ENCODE data around the gene NEMP2. TPM values are rescaled to one million over a fixed set of nuclear protein-coding genes. Genes with fewer than 3 reads are reported as not detected.

Gene NEMP2
- total RNA-seq, 4 donors from 2014 or later: 1.1 to 1.7 (median 1.6) TPM

DNA sequence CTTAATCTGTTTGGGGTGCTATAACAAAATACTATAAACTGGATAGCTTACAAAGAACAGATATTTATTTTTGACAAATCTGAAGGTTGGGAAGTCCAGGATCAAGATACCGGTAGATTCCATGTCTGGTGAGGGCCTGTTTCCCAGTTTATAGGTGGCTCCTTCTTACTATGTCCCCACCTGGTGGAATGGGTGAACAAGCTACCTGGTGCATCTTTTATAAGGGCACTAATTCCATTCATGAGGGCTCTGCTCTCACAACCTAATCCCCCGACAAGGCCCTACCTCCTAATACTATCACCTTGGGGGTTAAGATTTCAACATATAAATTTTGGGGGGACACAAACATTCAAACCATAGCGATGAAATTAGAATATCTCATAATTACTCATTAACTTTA is 15.6 kb upstream of the NEMP2 start:
- 97 to 99% methylated on average over 3 of the region's 3 CpGs for WGBS, 2 donors
- no peak for DNase-seq (ENCODE audit: low spot score in 2 of 2)
- no peak for TF ChIP-seq POLR2A (IDR thresholded peaks at IDR 0.05)
- TF ChIP-seq, protein P1, sequence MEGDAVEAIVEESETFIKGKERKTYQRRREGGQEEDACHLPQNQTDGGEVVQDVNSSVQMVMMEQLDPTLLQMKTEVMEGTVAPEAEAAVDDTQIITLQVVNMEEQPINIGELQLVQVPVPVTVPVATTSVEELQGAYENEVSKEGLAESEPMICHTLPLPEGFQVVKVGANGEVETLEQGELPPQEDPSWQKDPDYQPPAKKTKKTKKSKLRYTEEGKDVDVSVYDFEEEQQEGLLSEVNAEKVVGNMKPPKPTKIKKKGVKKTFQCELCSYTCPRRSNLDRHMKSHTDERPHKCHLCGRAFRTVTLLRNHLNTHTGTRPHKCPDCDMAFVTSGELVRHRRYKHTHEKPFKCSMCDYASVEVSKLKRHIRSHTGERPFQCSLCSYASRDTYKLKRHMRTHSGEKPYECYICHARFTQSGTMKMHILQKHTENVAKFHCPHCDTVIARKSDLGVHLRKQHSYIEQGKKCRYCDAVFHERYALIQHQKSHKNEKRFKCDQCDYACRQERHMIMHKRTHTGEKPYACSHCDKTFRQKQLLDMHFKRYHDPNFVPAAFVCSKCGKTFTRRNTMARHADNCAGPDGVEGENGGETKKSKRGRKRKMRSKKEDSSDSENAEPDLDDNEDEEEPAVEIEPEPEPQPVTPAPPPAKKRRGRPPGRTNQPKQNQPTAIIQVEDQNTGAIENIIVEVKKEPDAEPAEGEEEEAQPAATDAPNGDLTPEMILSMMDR (IDR thresholded peaks at IDR 0.05): no peak
- intact Hi-C loops (cut with DNase I; ENCODE audit: low total_unique reads): no loop called here
- H3K4me3 ChIP-seq (ENCODE audit: low read depth, poor library complexity, severe bottlenecking): no peak overlapping the region

DNA sequence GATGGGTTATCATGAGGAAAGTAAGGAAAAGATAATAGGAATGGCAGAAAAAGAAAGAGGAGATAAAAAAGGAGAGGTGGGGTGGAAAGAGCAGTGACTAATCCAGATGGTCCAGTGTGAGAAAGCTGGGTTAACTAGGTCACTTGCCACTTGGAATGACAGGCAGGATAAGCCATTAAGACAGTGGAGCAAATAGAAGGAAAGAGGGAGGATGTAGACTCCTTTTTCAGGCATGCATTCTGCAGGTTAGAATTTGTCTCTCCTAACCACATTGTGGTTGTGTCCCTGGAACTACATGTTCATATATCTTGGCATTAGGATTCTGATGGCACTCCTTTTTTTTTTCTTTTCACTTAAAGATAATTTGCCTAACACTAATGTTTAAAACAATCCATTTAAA is 13.4 kb upstream of the NEMP2 start:
- no peak overlapping the region for H3K4me3 ChIP-seq (ENCODE audit: low read depth, poor library complexity, severe bottlenecking)
- TF ChIP-seq, protein P1 (IDR thresholded peaks at IDR 0.05): no peak
- no peak for TF ChIP-seq POLR2A (IDR thresholded peaks at IDR 0.05)
- intact Hi-C loops (cut with DNase I; ENCODE audit: low total_unique reads): no loop called here
- DNase-seq (ENCODE audit: low spot score in 2 of 2): no peak

DNA sequence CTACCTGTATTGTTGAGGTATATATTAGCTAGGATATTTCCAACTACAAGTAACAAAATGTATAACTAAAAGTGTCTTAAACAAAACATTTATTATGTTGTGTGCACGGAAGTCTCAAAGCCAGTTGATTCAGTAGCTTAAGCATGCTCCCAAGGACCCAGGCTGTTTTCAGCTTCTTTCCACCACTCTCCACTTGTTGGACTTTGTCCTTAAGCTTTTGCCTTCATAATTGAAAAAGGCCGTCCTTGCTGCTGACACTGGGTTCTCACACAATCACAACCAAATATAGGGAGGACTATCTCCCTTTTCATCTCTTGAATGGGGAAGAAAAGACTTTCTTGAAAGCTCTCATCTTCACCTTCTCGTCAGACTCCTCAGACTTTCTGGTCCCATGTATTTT is 12.2 kb upstream of the NEMP2 start:
- intact Hi-C loops (cut with DNase I; ENCODE audit: low total_unique reads): no loop called here
- TF ChIP-seq, protein P1 (IDR thresholded peaks at IDR 0.05): no peak
- no peak overlapping the region for H3K4me3 ChIP-seq (ENCODE audit: low read depth, poor library complexity, severe bottlenecking)
- 85 to 88% methylated on average over 3 of the region's 3 CpGs for WGBS, 2 donors
- DNase-seq (ENCODE audit: low spot score in 2 of 2): no peak

DNA sequence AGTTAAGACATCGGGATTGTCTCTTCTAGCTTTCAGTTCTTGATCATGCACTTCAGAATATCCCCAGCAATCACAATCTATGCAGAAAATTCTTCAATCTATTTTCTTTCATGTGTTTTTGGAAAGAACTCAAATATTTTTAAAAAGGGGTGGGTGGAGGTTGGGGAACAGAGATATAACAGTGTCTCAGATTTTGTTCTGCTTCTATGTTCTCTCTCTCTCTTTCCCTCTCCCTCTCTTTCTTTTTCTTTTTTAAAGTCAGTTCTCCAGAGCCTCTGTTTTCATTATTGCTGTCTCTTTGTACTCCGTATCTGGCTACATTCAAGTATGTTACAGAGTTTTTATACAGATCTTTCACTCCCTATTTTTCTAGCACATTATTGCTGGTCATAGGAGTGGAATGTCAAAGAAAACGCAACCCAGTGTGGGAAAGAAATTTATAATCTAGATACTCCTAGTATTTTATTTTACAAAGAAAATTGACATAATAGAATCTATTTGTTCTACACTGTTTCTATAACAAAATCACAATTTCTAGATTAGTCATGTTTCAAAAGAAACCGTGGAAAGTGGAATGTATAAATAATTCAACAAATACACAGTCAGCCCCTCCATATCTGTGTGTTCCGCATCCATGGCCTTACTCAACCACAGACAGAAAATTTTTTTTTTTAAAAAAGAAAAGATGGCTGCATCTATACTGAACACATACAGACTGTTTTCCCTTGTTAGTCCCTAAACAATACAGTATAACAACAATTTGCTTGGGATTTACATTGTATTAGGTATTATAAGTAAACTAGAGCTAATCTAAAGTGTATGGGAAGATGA is 11.2 kb upstream of the NEMP2 start:
- no peak overlapping the region for H3K4me3 ChIP-seq (ENCODE audit: low read depth, poor library complexity, severe bottlenecking)
- no peak for DNase-seq (ENCODE audit: low spot score in 2 of 2)
- WGBS, 2 donors: 64 to 74% methylated on average over 5 of the region's 5 CpGs
- no peak for TF ChIP-seq POLR2A (IDR thresholded peaks at IDR 0.05)
- intact Hi-C loops (cut with DNase I; ENCODE audit: low total_unique reads): no loop called here

DNA sequence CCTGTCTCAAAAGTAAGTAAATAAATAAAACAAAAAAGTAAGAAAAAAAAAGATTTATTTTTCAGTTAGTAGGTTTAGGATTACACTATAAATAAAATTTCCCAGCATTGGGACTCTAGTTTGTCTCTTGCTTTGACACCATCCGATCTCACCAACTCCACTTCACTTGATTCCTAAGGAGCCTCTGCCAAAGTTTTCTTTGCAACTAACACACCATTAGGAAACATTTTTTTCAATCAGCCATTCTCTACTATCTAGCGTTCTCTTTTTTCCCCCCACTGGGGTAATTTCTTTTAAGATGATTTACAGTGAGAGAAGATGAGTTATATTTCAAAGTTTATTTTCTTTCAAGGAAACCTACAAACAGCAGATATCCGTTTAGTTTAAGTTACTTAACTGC is 10.6 kb upstream of the NEMP2 start:
- WGBS, 2 donors: 45 to 48% methylated on average over 3 of the region's 3 CpGs
- DNase-seq (ENCODE audit: low spot score in 2 of 2): no peak
- no peak for TF ChIP-seq POLR2A (IDR thresholded peaks at IDR 0.05)
- TF ChIP-seq, protein P1 (IDR thresholded peaks at IDR 0.05): no peak
- intact Hi-C loops (cut with DNase I; ENCODE audit: low total_unique reads): no loop called here
- no peak overlapping the region for H3K4me3 ChIP-seq (ENCODE audit: low read depth, poor library complexity, severe bottlenecking)

DNA sequence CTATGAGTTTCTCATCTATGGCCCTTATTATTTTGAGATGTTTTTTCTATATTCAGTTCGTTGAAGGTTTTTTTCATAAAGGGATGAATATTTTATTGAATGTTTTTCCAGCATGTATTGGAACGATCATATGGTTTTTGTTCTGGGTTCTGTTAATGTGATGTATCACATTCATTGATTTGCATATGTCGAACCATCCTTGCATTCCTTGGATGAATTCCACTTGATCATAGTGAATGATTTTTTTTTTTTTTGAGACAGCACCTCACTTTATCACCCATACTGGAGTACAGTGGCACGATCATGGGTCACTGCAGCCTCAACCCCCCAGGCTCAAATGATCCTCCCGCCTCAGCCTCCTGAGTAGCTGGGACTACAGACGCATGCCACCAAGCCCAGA is 5.5 kb upstream of the NEMP2 start:
- WGBS, 2 donors: 84 to 95% methylated on average over 6 of the region's 6 CpGs
- intact Hi-C loops (cut with DNase I; ENCODE audit: low total_unique reads): no loop called here
- TF ChIP-seq POLR2A (IDR thresholded peaks at IDR 0.05): no peak
- TF ChIP-seq, protein P1 (IDR thresholded peaks at IDR 0.05): no peak
- no peak for DNase-seq (ENCODE audit: low spot score in 2 of 2)
- H3K4me3 ChIP-seq (ENCODE audit: low read depth, poor library complexity, severe bottlenecking): no peak overlapping the region

Measured in lower leg skin (tissue), 4 donors.